ENCODE measurements around the gene RNH1.
A peak's percentile ranks its signal among the peaks of the same experiment; 100 is the strongest.

Gene RNH1

DNA sequence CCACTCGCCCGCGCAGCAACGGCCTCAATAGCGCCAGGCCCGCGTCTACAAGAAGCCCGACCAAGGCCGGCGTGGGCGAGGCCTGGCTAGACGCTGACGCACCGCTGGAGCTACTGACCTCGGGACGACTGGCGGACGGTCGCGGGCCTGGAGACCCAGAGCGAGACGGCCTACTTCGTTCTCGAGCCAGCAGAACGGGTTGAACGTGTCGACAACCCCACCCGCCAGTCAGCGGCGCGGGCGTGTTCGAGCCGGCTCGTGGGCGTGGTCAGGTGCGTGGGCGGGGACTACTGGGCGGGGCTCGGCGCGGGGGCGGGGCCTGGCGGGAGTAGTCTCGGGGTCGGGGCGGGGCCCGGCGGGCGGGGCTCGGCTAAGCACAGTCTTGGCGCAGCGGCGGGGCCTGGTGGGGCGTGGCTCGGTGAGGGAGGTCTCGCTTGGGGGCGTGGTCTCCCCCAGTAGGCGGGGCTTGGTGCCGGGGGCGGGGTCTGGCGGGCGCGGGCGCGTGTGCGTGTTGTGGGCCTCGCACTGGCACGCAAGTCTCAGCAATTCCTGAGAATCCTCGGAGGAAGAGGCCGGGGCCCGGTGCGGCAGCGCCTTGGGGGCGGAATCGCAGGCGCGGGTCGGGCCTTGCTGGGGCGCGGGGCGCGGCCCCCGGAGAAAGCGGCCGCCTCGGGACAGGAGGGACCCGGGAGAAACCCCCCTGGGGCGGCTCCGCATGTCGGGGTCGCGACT, at the start of gene RNH1:
RNH1 (minus strand) TSS at position 248 of the 732 bp plus-strand sequence. CDS start 5,080 bp downstream, outside the sequence.
- H3K36me3 ChIP-seq (ENCODE audit: insufficient read depth, low read length), result peaks cover 4% of the 10 kb centered on the region
- peaks cover 6% of the 10 kb centered on the region; the same call in 1 of the 2 replicates for H3K4me1 ChIP-seq (ENCODE audit: insufficient read depth, low read length)

DNA sequence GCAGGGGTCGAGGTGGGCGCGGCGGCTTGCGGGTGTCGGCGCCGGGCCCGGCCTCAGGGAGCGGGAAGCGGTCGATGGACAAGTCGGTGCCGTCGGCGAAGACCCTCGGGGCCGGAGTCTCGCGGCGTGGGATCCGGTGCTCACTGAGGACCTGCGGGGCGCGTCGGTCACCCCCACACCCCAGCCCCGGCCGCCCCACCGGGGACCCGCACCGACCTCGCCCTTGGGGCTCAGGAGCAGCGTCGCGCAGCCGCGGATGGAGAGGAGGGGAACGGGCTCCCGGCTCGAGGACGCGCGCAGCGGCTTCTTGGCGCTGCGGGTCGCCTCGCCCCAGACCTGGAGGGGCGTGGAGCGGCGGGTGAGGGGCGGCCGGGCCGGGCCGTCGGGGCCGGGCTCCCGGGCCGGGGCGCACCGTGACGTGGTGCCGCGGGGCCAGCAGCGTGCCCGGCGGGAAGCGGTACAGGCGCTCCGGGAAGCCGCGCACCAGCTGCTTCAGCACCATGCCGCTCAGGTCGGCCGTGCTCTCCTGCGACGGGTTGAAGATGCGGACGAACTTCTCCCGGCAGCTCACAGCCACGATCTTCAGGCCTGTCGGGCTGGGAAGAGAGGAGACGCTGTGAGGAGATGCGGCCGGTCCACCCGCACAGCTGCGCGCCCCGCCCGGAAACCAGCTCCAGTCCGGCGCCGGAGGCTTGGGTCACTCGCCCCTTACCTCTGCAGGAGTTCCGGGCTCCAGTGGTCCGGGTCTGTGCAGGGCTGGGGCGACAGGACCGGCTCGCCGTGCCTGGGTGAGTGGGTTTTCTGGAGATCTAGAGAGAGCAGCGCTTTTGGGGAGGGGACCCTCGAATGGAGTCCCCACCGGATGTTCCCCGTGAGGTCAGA, 49.0 kb upstream of the RNH1 start:
- no peaks in the 10 kb centered on the region for H3K36me3 ChIP-seq (ENCODE audit: insufficient read depth, low read length)
- H3K4me1 ChIP-seq (ENCODE audit: insufficient read depth, low read length), result peaks cover 8% of the 10 kb centered on the region; the same call in 1 of the 2 replicates
- H3K9ac ChIP-seq (ENCODE audit: low read depth, low read length), result peak overlapping the region; percentile 68
- H3K9me3 ChIP-seq (ENCODE audit: control insufficient read depth, insufficient read depth, low read length), result no peaks in the 10 kb centered on the region

More for the DNA sequence above, at the start of gene RNH1:
- Histone ChIP-seq H3K9ac (ENCODE audit: low read depth, low read length) (peak within 1 kb of the TSS; percentile 96), H3K9me3 (ENCODE audit: control insufficient read depth, insufficient read depth, low read length) (no peaks in the 10 kb centered on the region)

DNA sequence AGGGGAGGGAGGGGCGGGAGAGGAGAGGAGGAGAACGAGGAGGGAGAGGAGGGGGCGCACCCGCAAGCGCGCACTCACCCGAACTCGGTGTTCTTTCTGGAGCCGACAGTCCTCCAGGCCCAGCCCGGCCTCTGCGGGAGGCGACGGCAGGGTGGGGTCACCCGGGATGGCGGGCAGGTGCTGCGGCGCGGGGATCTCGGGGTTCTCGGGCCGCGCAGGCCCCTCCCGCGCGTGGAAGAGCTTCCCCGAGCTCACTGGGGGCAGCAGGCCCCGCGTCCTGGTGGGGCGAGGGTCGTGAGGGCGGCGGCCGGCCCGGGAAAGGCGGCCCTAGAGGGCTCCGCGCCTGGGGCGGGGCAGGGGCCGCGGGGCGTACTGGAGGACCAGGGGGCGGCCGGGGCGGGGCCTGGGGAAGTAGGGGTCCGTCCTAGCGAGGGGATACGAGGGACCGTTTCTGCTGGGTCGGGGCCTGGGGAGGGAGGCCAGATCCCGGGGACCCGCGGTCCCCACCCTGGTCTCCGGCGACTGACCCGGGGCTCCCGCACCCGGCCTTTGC, 48.3 kb upstream of the RNH1 start:
- Histone ChIP-seq H3K9ac (ENCODE audit: low read depth, low read length) (peak overlapping the region; percentile 68; the same call in 1 of the 2 replicates), H3K36me3 (ENCODE audit: insufficient read depth, low read length) (no peaks in the 10 kb centered on the region), H3K4me1 (ENCODE audit: insufficient read depth, low read length) (peaks cover 8% of the 10 kb centered on the region; the same call in 1 of the 2 replicates), H3K9me3 (ENCODE audit: control insufficient read depth, insufficient read depth, low read length) (no peaks in the 10 kb centered on the region)

DNA sequence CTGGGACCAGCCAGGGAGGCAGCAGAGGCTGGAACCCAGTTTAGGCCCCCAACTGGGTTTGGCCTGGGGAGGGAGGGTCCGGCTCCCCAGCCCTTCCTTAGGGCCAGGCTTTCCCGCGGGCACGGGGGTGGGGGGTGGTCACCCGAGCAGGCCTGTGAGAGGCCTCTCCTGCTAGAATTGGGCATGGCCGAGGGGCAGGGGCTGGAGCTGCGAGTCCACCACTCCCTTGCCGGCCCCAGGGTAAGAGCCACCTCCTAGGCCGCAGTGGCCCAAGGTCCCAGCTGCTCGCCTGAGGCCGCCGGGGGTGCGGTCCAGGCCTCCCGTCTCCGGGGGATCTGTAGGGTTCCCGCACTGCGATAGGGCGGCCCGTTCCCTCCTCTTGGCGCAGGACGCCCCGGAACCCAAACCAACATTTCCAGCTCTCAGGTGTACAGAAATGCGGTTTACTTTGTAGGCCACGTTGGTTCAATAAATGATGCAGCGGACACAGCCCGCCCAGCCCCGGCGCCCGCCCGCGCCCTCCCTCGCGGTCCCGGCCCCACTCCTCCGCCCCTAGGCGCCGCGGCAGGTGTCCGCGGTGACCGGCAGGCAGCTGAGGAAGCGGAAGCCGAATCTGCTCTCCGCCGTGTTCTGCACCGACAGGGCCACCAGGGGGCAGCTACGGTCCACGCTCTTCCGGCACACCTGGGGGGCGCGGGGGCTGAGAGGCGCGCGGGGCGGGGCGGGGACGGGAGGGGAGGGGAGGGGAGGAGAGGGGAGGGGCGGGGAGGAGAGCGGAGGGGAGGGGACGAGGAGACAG, 47.6 kb upstream of the RNH1 start:
- Histone ChIP-seq H3K9ac (ENCODE audit: low read depth, low read length) (peak overlapping the region; percentile 33), H3K36me3 (ENCODE audit: insufficient read depth, low read length) (no peaks in the 10 kb centered on the region), H3K4me1 (ENCODE audit: insufficient read depth, low read length) (peaks cover 8% of the 10 kb centered on the region; the same call in 1 of the 2 replicates), H3K9me3 (ENCODE audit: control insufficient read depth, insufficient read depth, low read length) (no peaks in the 10 kb centered on the region)

DNA sequence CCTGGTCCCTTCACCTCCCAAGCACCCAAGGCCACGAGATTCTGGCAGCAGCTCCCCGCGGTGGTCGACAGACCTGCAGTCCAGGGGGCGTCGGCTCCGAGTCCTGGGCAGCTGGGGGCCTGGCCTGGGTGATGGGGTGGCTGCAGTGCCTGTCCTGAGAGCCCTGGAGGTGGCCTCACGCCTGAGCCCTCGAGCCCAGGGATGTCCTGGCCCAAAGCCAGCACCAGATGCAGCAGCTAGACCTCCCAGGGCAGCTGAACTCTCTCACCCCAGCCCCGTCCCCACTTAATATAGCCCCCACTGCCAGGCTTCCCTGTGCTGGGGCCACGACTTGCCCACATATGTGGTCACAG, 46.9 kb upstream of the RNH1 start:
- no peaks in the 10 kb centered on the region for H3K36me3 ChIP-seq (ENCODE audit: insufficient read depth, low read length)
- peaks cover 5% of the 10 kb centered on the region; the same call in 1 of the 2 replicates for H3K4me1 ChIP-seq (ENCODE audit: insufficient read depth, low read length)
- no peak overlapping the region; the same call in 1 of the 2 replicates for H3K9ac ChIP-seq (ENCODE audit: low read depth, low read length)
- no peaks in the 10 kb centered on the region for H3K9me3 ChIP-seq (ENCODE audit: control insufficient read depth, insufficient read depth, low read length)

DNA sequence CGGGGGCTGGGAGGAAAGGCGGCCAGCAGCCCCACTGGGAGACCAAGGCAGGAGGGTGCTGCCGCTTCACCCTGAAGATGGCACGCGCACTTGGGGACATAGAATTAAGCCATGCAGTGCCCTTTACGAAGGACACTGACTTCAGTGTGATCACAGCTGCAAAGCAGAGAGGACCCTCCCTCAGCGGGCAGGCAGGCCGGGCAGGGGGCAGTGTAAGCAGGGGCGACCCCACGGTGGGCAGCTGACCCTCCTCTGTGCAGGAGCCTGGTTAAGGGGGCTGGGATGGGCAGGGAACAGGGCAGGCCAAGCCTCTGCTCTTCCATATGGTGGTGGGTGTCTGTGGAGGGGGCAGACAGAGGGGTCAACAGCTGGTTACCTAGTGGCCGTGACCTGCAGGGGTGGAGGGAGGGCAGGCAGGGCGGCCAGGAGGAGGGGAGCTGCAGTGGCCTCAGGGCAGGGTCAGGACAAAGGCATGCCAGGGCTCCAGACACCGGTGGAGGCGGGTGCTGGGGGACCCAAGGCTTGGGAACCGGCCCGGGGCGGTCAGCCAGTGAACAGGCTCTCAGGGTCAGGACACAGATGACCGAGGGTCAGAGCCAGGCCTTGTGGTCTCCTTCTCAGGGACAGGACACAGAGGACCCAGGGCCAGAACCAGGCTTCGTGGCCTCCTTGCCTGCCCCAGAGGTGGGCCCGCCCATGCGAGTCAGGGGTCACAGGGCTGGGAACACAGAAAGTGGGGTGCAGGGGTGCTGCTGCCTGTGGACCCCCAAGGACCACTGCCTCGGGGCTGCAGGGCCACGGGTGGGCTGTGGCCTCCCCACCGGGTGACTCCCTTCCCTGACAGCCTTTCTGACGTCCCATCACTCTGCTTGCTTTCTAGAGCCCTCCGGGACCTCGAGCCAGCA, 46.3 kb upstream of the RNH1 start:
- Histone ChIP-seq H3K4me1 (ENCODE audit: insufficient read depth, low read length) (peaks cover 5% of the 10 kb centered on the region; the same call in 1 of the 2 replicates), H3K36me3 (ENCODE audit: insufficient read depth, low read length) (no peaks in the 10 kb centered on the region), H3K9ac (ENCODE audit: low read depth, low read length) (no peak overlapping the region), H3K9me3 (ENCODE audit: control insufficient read depth, insufficient read depth, low read length) (no peaks in the 10 kb centered on the region)

DNA sequence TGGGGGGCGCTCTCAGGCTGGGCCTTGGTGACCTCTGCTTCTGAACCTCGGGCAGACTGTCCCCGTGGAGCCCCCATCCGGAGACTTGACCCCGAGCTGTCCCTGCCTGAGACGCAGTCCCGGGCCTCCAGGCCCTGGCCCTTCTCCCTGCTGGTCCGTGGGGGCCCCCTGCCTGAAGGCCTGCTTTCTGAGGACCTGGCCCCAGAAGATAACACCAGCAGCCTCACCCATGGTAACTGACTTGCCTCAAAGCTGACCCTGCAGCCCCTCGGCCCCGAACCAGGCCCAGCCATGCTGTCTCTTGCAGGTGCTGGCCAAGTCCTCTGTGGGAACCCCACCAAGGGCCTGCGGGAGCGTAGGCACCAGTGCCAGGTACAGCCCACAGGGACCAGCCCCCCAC, 44.6 kb upstream of the RNH1 start:
- no peaks in the 10 kb centered on the region for H3K36me3 ChIP-seq (ENCODE audit: insufficient read depth, low read length)
- no peak overlapping the region for H3K9ac ChIP-seq (ENCODE audit: low read depth, low read length)
- H3K9me3 ChIP-seq (ENCODE audit: control insufficient read depth, insufficient read depth, low read length), result no peaks in the 10 kb centered on the region
- H3K4me1 ChIP-seq (ENCODE audit: insufficient read depth, low read length), result no peaks in the 10 kb centered on the region

DNA sequence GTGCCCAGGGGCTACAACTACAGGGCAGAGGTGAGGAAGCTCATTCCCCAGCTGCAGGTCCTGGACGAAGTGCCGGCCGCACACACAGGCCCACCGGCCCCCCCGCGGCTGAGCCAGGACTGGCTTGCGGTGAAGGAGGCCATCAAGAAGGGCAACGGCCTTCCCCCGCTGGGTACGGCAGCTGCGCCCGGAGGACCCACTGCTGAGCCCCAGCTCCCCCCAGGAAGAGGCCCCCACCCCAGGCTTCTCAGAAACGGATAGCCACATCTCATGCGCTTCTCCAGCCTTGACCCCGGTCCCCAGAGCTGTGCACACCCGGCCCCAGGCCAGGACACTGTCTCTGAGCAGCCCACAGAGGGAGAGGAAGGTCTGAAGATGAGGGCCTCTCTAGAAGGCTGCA, 44.1 kb upstream of the RNH1 start:
- Histone ChIP-seq H3K36me3 (ENCODE audit: insufficient read depth, low read length) (no peaks in the 10 kb centered on the region), H3K9ac (ENCODE audit: low read depth, low read length) (no peak overlapping the region), H3K9me3 (ENCODE audit: control insufficient read depth, insufficient read depth, low read length) (no peaks in the 10 kb centered on the region), H3K4me1 (ENCODE audit: insufficient read depth, low read length) (no peaks in the 10 kb centered on the region)

DNA sequence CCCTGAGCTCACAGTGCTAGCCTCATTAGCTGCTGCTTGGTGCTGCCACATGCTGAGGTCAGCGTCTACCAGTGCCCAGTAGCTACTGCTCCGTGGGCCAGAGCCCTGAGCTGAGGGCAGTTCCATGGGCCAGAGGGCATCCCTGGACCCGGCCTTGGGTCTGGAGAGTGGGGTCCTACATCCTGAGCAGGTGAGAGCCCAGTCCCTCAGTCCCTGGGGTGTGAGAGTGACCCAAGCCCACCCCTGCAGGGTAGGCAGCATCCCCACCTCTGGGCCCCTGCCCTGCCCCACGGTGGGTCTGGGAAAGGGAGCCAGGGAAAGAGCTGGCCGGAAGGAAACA, 43.7 kb upstream of the RNH1 start:
- H3K4me1 ChIP-seq (ENCODE audit: insufficient read depth, low read length), result no peaks in the 10 kb centered on the region
- no peaks in the 10 kb centered on the region for H3K9me3 ChIP-seq (ENCODE audit: control insufficient read depth, insufficient read depth, low read length)
- no peaks in the 10 kb centered on the region for H3K36me3 ChIP-seq (ENCODE audit: insufficient read depth, low read length)
- no peak overlapping the region for H3K9ac ChIP-seq (ENCODE audit: low read depth, low read length)

DNA sequence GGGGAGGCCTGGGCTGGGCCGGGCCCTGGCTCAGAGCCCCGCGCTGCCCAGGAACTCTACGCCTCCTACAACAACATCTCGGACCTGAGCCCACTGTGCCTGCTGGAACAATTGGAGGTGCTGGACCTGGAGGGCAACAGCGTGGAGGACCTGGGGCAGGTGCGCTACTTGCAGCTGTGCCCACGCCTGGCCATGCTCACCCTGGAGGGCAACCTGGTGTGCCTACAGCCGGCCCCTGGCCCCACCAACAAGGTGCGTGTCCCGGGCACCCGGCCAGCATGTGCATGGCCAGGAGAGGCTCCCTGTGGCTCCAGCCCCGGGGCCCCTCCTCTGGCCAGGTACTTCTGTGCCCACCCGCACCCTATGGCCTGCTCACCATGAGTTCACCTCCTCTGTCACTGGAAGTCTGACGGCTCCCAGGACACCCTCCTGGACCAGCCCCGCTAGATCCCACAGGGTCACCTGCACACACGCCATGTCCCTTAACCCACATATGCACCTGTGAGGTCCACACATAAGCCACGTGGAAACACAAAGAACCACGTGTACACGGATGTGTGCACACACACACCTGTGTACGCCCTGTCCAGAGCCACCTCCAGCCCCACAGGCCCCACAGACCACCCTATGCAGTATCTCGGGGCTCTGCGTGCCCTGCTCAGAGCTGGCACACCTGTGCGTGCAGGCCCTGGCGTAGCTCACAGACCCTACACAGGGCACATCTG, 43.1 kb upstream of the RNH1 start:
- Histone ChIP-seq H3K4me1 (ENCODE audit: insufficient read depth, low read length) (no peaks in the 10 kb centered on the region), H3K9me3 (ENCODE audit: control insufficient read depth, insufficient read depth, low read length) (no peaks in the 10 kb centered on the region), H3K9ac (ENCODE audit: low read depth, low read length) (no peak overlapping the region), H3K36me3 (ENCODE audit: insufficient read depth, low read length) (no peaks in the 10 kb centered on the region)

DNA sequence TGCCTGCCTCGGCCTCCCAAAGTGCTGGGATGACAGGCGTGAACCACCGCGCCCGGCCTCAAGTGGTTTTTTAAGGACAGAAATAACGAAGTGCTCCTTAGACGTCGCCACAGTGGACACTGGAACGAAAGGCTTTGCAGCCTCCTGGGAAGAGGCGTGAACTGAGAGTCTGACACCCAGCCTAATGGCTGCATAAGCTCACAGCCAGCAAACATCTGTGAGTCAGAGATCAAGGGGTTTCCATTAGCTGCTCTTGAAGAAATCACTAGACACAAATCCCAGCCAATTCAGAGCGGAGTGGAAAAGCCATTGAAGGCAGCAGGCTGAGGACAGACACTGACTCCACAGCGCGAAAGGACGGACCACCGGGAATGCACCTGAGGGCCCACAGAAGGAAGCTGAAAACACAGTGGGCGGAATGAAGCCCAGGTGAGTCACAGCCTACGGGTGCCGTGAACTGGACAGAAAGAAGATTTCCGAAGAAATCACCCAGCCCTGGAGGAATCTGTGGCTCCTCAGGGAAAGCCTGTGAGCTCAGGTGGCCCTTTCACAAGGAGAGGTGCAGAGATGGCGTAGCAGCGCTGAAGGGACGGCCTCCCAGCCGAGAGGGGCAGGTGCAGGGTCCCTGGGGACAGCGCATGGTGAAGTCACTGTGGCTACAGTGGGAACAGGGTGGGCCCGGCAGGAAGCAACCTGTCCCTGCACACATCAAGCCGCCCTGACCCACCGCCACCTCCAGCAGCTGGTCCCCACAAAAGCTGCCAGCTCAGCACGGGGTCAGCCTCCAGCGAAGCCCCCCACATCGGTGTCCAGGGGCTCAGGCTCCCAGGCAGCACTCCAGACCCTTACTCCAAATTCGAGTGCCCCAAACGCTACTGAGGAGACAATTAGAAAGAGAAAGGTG, 41.9 kb upstream of the RNH1 start:
- no peaks in the 10 kb centered on the region for H3K4me1 ChIP-seq (ENCODE audit: insufficient read depth, low read length)
- H3K9ac ChIP-seq (ENCODE audit: low read depth, low read length), result no peak overlapping the region
- no peaks in the 10 kb centered on the region for H3K36me3 ChIP-seq (ENCODE audit: insufficient read depth, low read length)
- no peaks in the 10 kb centered on the region for H3K9me3 ChIP-seq (ENCODE audit: control insufficient read depth, insufficient read depth, low read length)

DNA sequence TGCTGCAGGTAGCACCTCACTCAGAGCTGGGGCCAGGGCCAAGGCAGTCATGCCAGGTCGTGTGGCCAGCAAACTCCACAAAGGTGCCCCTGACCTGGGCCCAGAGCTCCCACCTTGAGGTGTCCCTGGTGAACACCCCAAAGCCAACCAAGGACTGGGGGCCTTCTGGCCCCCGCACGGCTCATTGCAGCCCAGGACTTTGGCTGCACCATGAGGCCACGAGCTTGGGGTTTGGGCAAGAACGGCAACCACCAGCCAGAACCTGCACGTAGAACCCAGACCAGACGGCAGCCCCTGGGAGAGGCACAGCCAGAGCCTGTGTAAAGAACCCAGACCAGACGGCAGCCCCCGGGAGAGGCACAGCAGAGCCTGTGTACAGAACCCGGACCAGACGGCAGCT, 38.1 kb upstream of the RNH1 start:
- H3K9me3 ChIP-seq (ENCODE audit: control insufficient read depth, insufficient read depth, low read length), result no peaks in the 10 kb centered on the region
- no peaks in the 10 kb centered on the region for H3K36me3 ChIP-seq (ENCODE audit: insufficient read depth, low read length)
- no peak overlapping the region for H3K9ac ChIP-seq (ENCODE audit: low read depth, low read length)
- H3K4me1 ChIP-seq (ENCODE audit: insufficient read depth, low read length), result no peaks in the 10 kb centered on the region
